ENCODE measurements around the gene SEC61A2.

The SEC61A2 gene

DNA sequence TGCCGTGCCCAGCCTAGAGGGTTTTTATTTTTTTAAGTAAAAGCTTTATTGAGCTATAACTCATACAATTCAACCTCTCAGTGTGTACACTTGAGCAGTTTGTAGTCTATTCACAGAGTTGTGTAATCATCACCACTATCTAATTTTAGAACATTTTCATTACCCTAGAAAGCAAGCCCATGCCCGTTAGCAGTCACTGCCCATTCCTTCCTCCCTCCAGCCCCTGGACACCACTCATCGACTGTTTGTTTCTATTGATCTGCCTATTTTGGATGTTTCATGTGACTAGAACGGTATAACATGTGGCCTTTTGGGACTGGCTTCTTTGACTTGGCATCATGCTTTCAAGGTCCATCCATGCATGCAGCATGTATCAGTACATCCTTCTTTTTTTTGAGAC is 25.7 kb upstream of the SEC61A2 start:
- peak in 3 of 11 experiments; percentile 13 to 34 (median 23); a peak in 1 of 22 replicates for TF ChIP-seq Cebpa-rat (IDR thresholded peaks at IDR 0.05)
- peaks cover 0 to 10% (median 8%) of the 10 kb centered on the region in 11 experiments; a peak in 8 of 22 replicates for H3K9me3 ChIP-seq (replicated peaks in 1 of 11)
- peak overlapping the region; percentile 11 to 62 (median 48); a peak in 17 of 22 replicates for H3K27ac ChIP-seq
- peak overlapping the region in 9 of 11 experiments; percentile 48 to 72 (median 56); a peak in 17 of 22 replicates for H3K4me2 ChIP-seq
- peaks cover 10 to 34% (median 23%) of the 10 kb centered on the region in 10 experiments; a peak in 17 of 20 replicates for H3K4me1 ChIP-seq
- H3K9ac ChIP-seq = peak overlapping the region in 5 of 11 experiments; percentile 19 to 34 (median 26); a peak in 6 of 22 replicates
- H4K20me1 ChIP-seq = no peaks in the 10 kb centered on the region
- peaks cover 69 to 100% (median 99%) of the 10 kb centered on the region in 11 experiments for H3K36me3 ChIP-seq
- no peaks in the 10 kb centered on the region for H3K27me3 ChIP-seq
- no peak overlapping the region for H3K4me3 ChIP-seq

DNA sequence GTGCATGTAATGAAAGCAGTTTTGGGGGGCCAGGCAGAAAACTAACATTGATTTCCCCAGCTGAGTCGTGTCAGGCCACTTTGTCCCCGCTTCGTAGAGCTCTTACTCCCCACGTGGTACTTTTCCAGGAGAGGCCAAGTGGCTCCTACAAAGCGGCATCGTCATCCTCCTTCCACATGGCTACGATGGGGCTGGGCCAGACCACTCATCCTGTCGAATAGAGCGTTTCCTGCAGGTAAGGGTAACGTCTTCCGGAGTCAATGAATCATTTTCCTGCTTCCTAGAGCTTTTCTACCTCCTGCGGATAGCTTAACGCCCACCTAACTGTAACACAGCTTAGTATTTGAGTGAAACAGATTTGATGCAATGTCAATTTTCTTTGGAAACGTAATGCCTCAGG is 21.7 kb upstream of the SEC61A2 start:
- peaks cover 28 to 44% (median 36%) of the 10 kb centered on the region in 10 experiments for H3K4me1 ChIP-seq
- H3K36me3 ChIP-seq = peaks cover 67 to 95% (median 87%) of the 10 kb centered on the region in 11 experiments
- no peak for TF ChIP-seq Cebpa-rat (IDR thresholded peaks at IDR 0.05)
- no peak overlapping the region for H3K27ac ChIP-seq
- no peaks in the 10 kb centered on the region for H4K20me1 ChIP-seq
- H3K4me2 ChIP-seq = peak overlapping the region in 1 of 11 experiments; percentile 21; a peak in 2 of 22 replicates
- H3K9me3 ChIP-seq (replicated peaks in 1 of 11) = peaks cover 0 to 10% (median 8%) of the 10 kb centered on the region in 11 experiments; a peak in 7 of 22 replicates
- H3K9ac ChIP-seq = no peak overlapping the region
- no peaks in the 10 kb centered on the region for H3K27me3 ChIP-seq
- H3K4me3 ChIP-seq = no peak overlapping the region

DNA sequence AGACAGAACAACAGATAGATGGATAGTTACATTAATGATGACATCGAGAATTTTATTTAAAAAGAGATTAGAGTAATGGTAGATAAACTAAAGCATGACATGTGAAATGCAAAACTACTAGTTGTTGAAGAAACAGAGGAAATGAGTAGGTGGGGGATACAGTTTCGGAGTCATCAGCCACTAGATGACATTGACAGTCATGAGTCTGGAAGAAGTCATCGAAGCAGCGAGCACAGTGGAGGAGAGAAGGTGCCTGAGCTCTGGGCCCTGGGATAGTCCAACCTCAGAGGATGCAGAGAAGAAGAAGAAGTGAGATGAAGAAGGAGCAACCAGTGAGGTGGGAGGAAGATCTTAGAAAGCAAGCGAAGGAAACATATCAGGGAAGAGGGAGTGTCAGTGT is 20.2 kb upstream of the SEC61A2 start:
- peaks cover 25 to 45% (median 35%) of the 10 kb centered on the region in 10 experiments for H3K4me1 ChIP-seq
- no peak overlapping the region for H3K4me3 ChIP-seq
- no peak overlapping the region for H3K4me2 ChIP-seq
- peaks cover 70 to 95% (median 84%) of the 10 kb centered on the region in 11 experiments for H3K36me3 ChIP-seq
- H3K27ac ChIP-seq = peak overlapping the region in 1 of 11 experiments; percentile 19; a peak in 1 of 22 replicates
- no peak overlapping the region for H3K9ac ChIP-seq
- TF ChIP-seq Cebpa-rat (IDR thresholded peaks at IDR 0.05) = no peak
- no peaks in the 10 kb centered on the region for H4K20me1 ChIP-seq
- H3K9me3 ChIP-seq (replicated peaks in 1 of 11) = peaks cover 0 to 5% (median 3%) of the 10 kb centered on the region in 11 experiments; a peak in 5 of 22 replicates
- no peaks in the 10 kb centered on the region for H3K27me3 ChIP-seq

DNA sequence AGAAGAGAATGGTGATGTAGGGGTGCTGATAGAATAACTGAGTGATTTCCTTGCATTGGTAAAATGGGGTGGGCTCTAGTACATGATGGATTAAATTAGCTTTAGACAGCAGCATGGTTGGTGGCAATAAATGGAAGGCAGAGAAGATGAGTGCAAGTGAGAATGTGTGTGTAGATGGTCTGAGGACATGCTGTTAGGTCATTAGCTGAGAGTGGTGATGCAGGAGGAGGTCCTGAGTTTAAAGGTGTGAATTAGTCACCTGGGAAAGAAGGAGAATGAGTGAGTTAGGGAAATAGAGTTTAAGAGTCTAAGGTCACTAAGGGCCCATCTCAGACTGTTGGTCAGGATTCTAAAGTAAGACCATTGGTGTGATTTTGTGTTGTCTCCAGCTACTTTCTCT is 17.9 kb upstream of the SEC61A2 start:
- no peaks in the 10 kb centered on the region for H3K9me3 ChIP-seq (replicated peaks in 1 of 11)
- peak overlapping the region; percentile 50 to 72 (median 61); a peak in 20 of 22 replicates for H3K4me2 ChIP-seq
- no peak for TF ChIP-seq Cebpa-rat (IDR thresholded peaks at IDR 0.05)
- H3K4me3 ChIP-seq = no peak overlapping the region
- no peaks in the 10 kb centered on the region for H3K27me3 ChIP-seq
- H3K9ac ChIP-seq = peak overlapping the region in 2 of 11 experiments; percentile 39 to 54; a peak in 2 of 22 replicates
- no peaks in the 10 kb centered on the region for H4K20me1 ChIP-seq
- H3K27ac ChIP-seq = peak overlapping the region in 8 of 11 experiments; percentile 64 to 82 (median 76); a peak in 16 of 22 replicates
- H3K36me3 ChIP-seq = peaks cover 55 to 93% (median 76%) of the 10 kb centered on the region in 11 experiments
- peaks cover 20 to 62% (median 49%) of the 10 kb centered on the region in 10 experiments for H3K4me1 ChIP-seq

DNA sequence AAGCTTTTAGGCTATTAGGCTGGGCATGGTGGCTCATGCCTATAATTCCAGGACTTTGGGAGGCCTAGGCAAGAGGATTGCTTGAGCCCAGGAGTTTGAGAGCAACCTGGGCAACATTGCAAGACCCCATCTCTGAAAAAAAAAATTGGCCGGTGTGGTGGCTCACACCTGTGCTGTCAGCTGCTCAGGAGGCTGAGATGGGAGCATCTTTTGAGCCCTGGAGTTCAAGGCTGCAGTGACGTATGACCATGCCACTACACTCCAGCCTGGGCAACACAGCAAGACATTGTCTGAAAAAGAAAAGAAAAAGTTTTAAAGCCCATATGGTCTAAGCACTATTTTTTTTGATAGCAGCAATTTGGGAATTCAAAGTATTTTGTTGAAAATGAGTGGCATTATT is 15.8 kb upstream of the SEC61A2 start:
- peaks cover 20 to 56% (median 49%) of the 10 kb centered on the region in 10 experiments for H3K4me1 ChIP-seq
- no peak for TF ChIP-seq Cebpa-rat (IDR thresholded peaks at IDR 0.05)
- peak overlapping the region; percentile 40 to 72 (median 61) for H3K4me2 ChIP-seq
- H3K27ac ChIP-seq = peak overlapping the region in 10 of 11 experiments; percentile 59 to 82 (median 78); a peak in 20 of 22 replicates
- peak overlapping the region in 3 of 10 experiments; percentile 22 to 38 (median 36); a peak in 3 of 20 replicates for H3K4me3 ChIP-seq
- no peaks in the 10 kb centered on the region for H3K9me3 ChIP-seq (replicated peaks in 1 of 11)
- H3K36me3 ChIP-seq = peaks cover 54 to 93% (median 75%) of the 10 kb centered on the region in 11 experiments
- H3K9ac ChIP-seq = peak overlapping the region in 9 of 11 experiments; percentile 45 to 61 (median 54); a peak in 16 of 22 replicates
- H4K20me1 ChIP-seq = no peaks in the 10 kb centered on the region
- H3K27me3 ChIP-seq = no peaks in the 10 kb centered on the region

DNA sequence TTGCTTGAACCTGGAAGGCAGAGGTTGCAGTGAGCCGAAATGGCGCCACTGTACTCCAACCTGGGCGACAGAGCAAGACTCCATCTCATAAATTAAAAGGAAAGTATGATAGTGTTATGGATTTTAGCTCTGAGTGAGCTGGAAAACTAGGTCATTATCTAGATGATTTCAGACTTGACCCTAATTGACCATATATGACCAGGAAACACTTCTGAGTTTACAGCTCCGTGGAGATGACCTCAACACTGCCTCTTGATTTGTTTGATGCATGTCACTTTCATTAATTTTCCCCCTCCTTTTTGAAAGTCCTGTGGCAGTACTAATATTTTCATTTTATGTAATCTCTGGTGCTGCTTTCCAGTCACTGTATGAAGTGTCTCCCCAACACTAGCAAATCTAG is 7.8 kb upstream of the SEC61A2 start:
- Histone ChIP-seq H3K9ac (no peak overlapping the region), H3K4me2 (no peak overlapping the region), H3K27ac (no peak overlapping the region)

DNA sequence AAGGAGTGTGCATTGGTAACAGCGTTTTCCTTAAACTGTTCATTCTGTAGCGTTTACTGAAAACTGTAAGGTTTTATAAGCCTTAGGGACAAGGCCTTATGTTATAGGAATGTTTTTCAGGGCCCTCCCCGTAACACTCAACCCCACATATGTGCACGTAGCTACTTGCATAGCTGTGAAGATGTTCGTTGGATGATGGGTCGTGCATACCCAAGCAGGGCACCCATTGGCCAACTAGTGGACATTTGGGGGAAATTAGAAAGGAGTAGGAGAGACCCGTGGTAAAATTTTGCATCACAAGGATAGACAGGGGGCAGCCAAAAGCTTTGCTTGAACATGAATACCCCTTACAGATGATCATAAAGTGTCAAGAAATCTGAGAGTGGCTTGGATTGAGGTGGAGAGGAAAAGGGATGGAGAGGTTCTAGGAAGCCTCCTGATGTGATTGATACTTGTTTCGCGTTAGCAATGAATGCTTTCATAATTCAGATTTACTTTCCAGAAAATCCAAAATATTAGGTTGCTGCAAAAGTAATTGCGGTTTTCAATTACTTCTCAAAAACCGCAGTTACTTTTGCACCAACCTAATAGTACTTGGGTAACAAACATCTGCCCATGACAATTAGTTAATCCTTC is 878 bp downstream of the SEC61A2 start:
- H3K4me1 ChIP-seq = peaks cover 7 to 22% (median 18%) of the 10 kb centered on the region in 10 experiments
- peak overlapping the region in 10 of 11 experiments; percentile 81 to 95 (median 92); a peak in 18 of 22 replicates for H3K27ac ChIP-seq
- no peaks in the 10 kb centered on the region for H3K27me3 ChIP-seq
- H3K9me3 ChIP-seq (replicated peaks in 1 of 11) = no peaks in the 10 kb centered on the region
- H3K4me3 ChIP-seq = peak overlapping the region; percentile 83 to 100 (median 96)
- TF ChIP-seq Cebpa-rat (IDR thresholded peaks at IDR 0.05) = no peak
- peak overlapping the region; percentile 85 to 95 (median 90) for H3K9ac ChIP-seq
- peaks cover 0 to 19% (median 8%) of the 10 kb centered on the region in 11 experiments; a peak in 10 of 22 replicates for H4K20me1 ChIP-seq
- peaks cover 8 to 39% (median 26%) of the 10 kb centered on the region in 11 experiments for H3K36me3 ChIP-seq
- H3K4me2 ChIP-seq = peak overlapping the region; percentile 72 to 93 (median 81)

More for the DNA sequence above, 7.8 kb upstream of the SEC61A2 start:
- H4K20me1 ChIP-seq = no peaks in the 10 kb centered on the region
- no peak overlapping the region for H3K4me3 ChIP-seq
- no peaks in the 10 kb centered on the region for H3K27me3 ChIP-seq
- H3K36me3 ChIP-seq = peaks cover 50 to 93% (median 73%) of the 10 kb centered on the region in 11 experiments
- no peaks in the 10 kb centered on the region for H3K9me3 ChIP-seq (replicated peaks in 1 of 11)
- H3K4me1 ChIP-seq = 0 out of 20 replicates have a peak, but pooled peaks cover 0 to 1% (median 0%) of the 10 kb centered on the region in 10 experiments
- no peak for TF ChIP-seq Cebpa-rat (IDR thresholded peaks at IDR 0.05)

DNA sequence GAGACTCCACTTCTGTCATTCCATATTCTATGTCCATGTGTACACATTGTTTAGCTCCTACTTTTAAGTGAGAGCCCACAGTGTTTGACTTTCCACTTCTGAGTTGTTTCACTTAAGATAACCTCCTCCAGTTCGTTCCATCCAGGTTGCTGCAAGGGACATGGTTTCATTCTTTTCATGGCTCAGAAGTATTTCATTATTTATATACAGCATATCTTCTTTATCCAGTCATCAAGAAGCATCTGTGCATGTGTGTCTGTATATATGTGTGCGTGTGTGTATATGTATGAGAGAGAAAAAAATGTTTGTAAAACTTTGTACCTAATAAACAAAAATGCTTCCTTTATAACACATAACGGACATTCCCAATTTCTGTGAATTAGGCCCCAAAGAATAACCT is 6.2 kb downstream of the SEC61A2 start:
- no peak overlapping the region for H3K4me2 ChIP-seq
- H3K36me3 ChIP-seq = peaks cover 57 to 83% (median 74%) of the 10 kb centered on the region in 11 experiments
- H3K9ac ChIP-seq = no peak overlapping the region
- H4K20me1 ChIP-seq = peaks cover 0 to 16% (median 6%) of the 10 kb centered on the region in 11 experiments; a peak in 10 of 22 replicates
- H3K4me3 ChIP-seq = no peak overlapping the region
- H3K4me1 ChIP-seq = peaks cover 4 to 8% (median 7%) of the 10 kb centered on the region in 10 experiments
- TF ChIP-seq Cebpa-rat (IDR thresholded peaks at IDR 0.05) = no peak
- H3K9me3 ChIP-seq (replicated peaks in 1 of 11) = no peaks in the 10 kb centered on the region
- H3K27ac ChIP-seq = no peak overlapping the region
- H3K27me3 ChIP-seq = no peaks in the 10 kb centered on the region

DNA sequence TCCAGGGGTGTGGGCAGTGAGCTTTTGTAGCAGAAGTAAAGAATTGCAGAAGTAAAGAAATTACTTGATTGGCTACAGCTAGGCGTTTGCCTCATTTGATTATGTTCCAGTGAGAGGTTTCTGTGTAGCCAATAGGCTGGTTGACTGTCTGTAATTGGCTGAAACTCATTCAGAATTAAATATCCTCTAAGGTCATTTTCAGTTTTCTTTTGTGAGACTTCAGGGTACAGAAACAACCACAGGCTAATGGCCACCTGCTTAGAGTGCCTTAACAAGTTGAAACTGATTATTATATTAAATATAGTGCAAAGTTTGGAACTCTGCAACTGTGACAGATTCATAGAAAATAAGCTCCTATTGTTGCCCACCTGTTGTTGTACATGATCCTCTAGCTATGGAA is 10.6 kb downstream of the SEC61A2 start:
- Histone ChIP-seq H3K4me1 (no peaks in the 10 kb centered on the region), H3K4me2 (no peak overlapping the region)
- no peak for TF ChIP-seq Cebpa-rat (IDR thresholded peaks at IDR 0.05)

More for the DNA sequence above, 10.6 kb downstream of the SEC61A2 start:
- Histone ChIP-seq H3K27ac (no peak overlapping the region), H3K9ac (no peak overlapping the region), H4K20me1 (peaks cover 0 to 5% (median 0%) of the 10 kb centered on the region in 11 experiments; a peak in 4 of 22 replicates), H3K4me3 (no peak overlapping the region), H3K36me3 (peaks cover 90 to 99% (median 94%) of the 10 kb centered on the region in 11 experiments), H3K9me3 (replicated peaks in 1 of 11) (no peaks in the 10 kb centered on the region), H3K27me3 (no peaks in the 10 kb centered on the region)

Data from BLaER1 treated with 17β-estradiol and CSF1 and Interleukin-3, amounts not matched to agents 10 nM and 100 nM (cell line).